Measurements from ENCODE around the gene BTBD9. TPM values are rescaled to one million over a fixed set of nuclear protein-coding genes. Genes with fewer than 3 reads are reported as not detected.

The BTBD9 gene
- total and polyA plus RNA-seq, 2 of the 13 experiments (the other 11 are each of a cell fraction or from before 2014, with no cell fraction given): 1.2 to 3.0 TPM

GRCh38 chr6:38502423-38502822, 137.3 kb downstream of the BTBD9 start (continued):
- TF ChIP-seq ZNF282 (IDR thresholded peaks at IDR 0.05; ENCODE audit: partially characterized antibody) (no peak), SOX13 (IDR thresholded peaks at IDR 0.05) (no peak), SOX13 (CRISPR knock-in tag; conservative IDR thresholded peaks at IDR 0.05 in 1 of 2, IDR thresholded peaks at IDR 0.05 in 1 of 2) (peak in 1 of 2 experiments; percentile 77; a peak in 2 of 4 replicates), ATF2 (CRISPR knock-in tag; IDR thresholded peaks at IDR 0.05) (peak; percentile 53; the same call in 1 of the 2 replicates), RCOR2 (CRISPR knock-in tag; IDR thresholded peaks at IDR 0.05) (peak; percentile 64; the same call in 1 of the 2 replicates), ZNF253 (CRISPR knock-in tag; IDR thresholded peaks at IDR 0.05; ENCODE audit: borderline replicate concordance) (no peak), ZNF225 (CRISPR knock-in tag; IDR thresholded peaks at IDR 0.05) (no peak), ZNF143 (CRISPR knock-in tag; IDR thresholded peaks at IDR 0.05) (no peak), SOX5 (CRISPR knock-in tag; IDR thresholded peaks at IDR 0.05; ENCODE audit: borderline replicate concordance) (peak; percentile 50), MXD1 (CRISPR knock-in tag; IDR thresholded peaks at IDR 0.05) (no peak), ZNF792 (CRISPR knock-in tag; IDR thresholded peaks at IDR 0.05) (0 out of 2 replicates have a peak, but pooled peaks have one; percentile 56), LCORL (IDR thresholded peaks at IDR 0.05) (0 out of 2 replicates have a peak, but pooled peaks have one; percentile 48), LCORL (CRISPR knock-in tag; IDR thresholded peaks at IDR 0.05) (no peak), PAXIP1 (CRISPR knock-in tag; conservative IDR thresholded peaks at IDR 0.05) (peak; percentile 81), FOXO1 (CRISPR knock-in tag; IDR thresholded peaks at IDR 0.05) (peak; percentile 74; the same call in 1 of the 2 replicates), DMTF1 (CRISPR knock-in tag; IDR thresholded peaks at IDR 0.05) (no peak), RXRB (CRISPR knock-in tag; IDR thresholded peaks at IDR 0.05; ENCODE audit: borderline replicate concordance) (peak; percentile 49; the same call in 1 of the 2 replicates), ZNF572 (CRISPR knock-in tag; IDR thresholded peaks at IDR 0.05) (no peak), FOXP1 (IDR thresholded peaks at IDR 0.05) (no peak), FOXP1 (CRISPR knock-in tag; IDR thresholded peaks at IDR 0.05) (peak; percentile 74; the same call in 1 of the 2 replicates), ZEB1 (IDR thresholded peaks at IDR 0.05; ENCODE audit: insufficient replicate concordance, low read depth) (peak; percentile 67), RARG (CRISPR knock-in tag; IDR thresholded peaks at IDR 0.05; ENCODE audit: low read depth) (no peak), FOXP4 (CRISPR knock-in tag; IDR thresholded peaks at IDR 0.05) (peak; percentile 68)
